PC-3 (cell line): ENCODE results near the gene WDR89. TPM values are rescaled to one million over a fixed set of nuclear protein-coding genes. Genes with fewer than 3 reads are reported as not detected.

Experiments used
- ATAC-seq: fragments of 200-7000 bp; cut with Tn5 transposase; 2 replicates; pipeline ENCODE4 v1.9.1; 2020; ENCODE audit warnings: mild to moderate bottlenecking, moderate library complexity
- BruUV-seq: library from RNA; stranded (reverse); fragments of 400-500 nt; replicated peaks from 2 replicates; lab custom pipeline; 2021; lab: Mats Ljungman, UMichigan
- CTCF ChIA-PET: fragments of 300-600 bp; sonication (Branson Sonifier 250); formaldehyde crosslinking; loops from one replicate; lab custom pipeline; 2022; ENCODE audit warnings: antibody characterized with exemption; lab: Charles Lee
- POLR2A ChIA-PET: fragments of 300-600 bp; sonication (Branson Sonifier 250); formaldehyde crosslinking; loops from one replicate; lab custom pipeline; 2022; ENCODE audit warnings: antibody characterized with exemption; ENCODE audit not compliant: unreplicated experiment; lab: Charles Lee
- DNase-seq: peaks from one replicate; pipeline ENCODE4 v3.0.0-alpha.2; 2015
- H2AFZ ChIP-seq: fragments of 300-600 bp; sonication (generic); 2 replicates; pipeline ENCODE4 v1.6.0; 2016; ENCODE audit warnings: antibody characterized with exemption, low read length
- H3F3A ChIP-seq: fragments of 300-600 bp; sonication (generic); one replicate; pipeline ENCODE4 v1.6.0; 2017; ENCODE audit warnings: antibody characterized with exemption, low read length, control low read depth, mild to moderate bottlenecking; ENCODE audit not compliant: unreplicated experiment
- H3K27ac ChIP-seq: fragments of 300-600 bp; sonication (generic); 2 replicates; pipeline ENCODE4 v1.5.1; 2016; ENCODE audit warnings: mild to moderate bottlenecking, low read length
- H3K27me3 ChIP-seq: fragments of 300-600 bp; sonication (generic); 2 replicates; pipeline ENCODE4 v1.6.1; 2016; ENCODE audit warnings: low read length, mixed read lengths
- H3K36me3 ChIP-seq: fragments of 300-600 bp; sonication (generic); 2 replicates; pipeline ENCODE4 v1.6.1; 2016; ENCODE audit warnings: low read depth, mixed run types, low read length, mixed read lengths
- H3K4me1 ChIP-seq: fragments of 300-600 bp; sonication (generic); 2 replicates; pipeline ENCODE4 v1.5.1; 2016; ENCODE audit warnings: low read length; ENCODE audit not compliant: insufficient read depth
- H3K4me2 ChIP-seq: fragments of 300-600 bp; sonication (generic); 2 replicates; pipeline ENCODE4 v1.6.0; 2016; ENCODE audit warnings: low read length
- H3K4me3 ChIP-seq: fragments of 300-600 bp; sonication (generic); 2 replicates; pipeline ENCODE4 v1.5.1; 2016; ENCODE audit warnings: mild to moderate bottlenecking, low read length, mixed read lengths
- H3K79me2 ChIP-seq: fragments of 300-600 bp; sonication (generic); 2 replicates; pipeline ENCODE4 v1.6.1; 2017; ENCODE audit warnings: low read length, mixed read lengths
- H3K9ac ChIP-seq: fragments of 300-600 bp; sonication (generic); 2 replicates; pipeline ENCODE4 v1.6.0; 2016; ENCODE audit warnings: mild to moderate bottlenecking, low read length
- H3K9me2 ChIP-seq: fragments of 300-600 bp; sonication (generic); replicated peaks from 2 replicates; pipeline ENCODE4 v1.6.1; 2016; ENCODE audit warnings: mixed run types, low read length, mixed read lengths
- H3K9me3 ChIP-seq: fragments of 300-600 bp; sonication (generic); 2 replicates; pipeline ENCODE4 v1.6.1; 2016; ENCODE audit warnings: low read length, mixed read lengths
- H4K20me1 ChIP-seq: fragments of 300-600 bp; sonication (generic); 2 replicates; pipeline ENCODE4 v1.6.1; 2016; ENCODE audit warnings: low read length, mixed read lengths
- CTCF ChIP-seq: fragments of 300-600 bp; sonication (generic); conservative IDR thresholded peaks from 2 replicates; pipeline ENCODE4 v1.5.1; 2017; ENCODE audit warnings: antibody characterized with exemption, low read depth, mild to moderate bottlenecking, low read length
- EZH2 ChIP-seq: fragments of 300-600 bp; sonication (generic); IDR thresholded peaks from one replicate; pipeline ENCODE4 v1.6.1; 2017; ENCODE audit warnings: antibody characterized with exemption, mild to moderate bottlenecking, low read length; ENCODE audit not compliant: unreplicated experiment
- EZH2phosphoT487 ChIP-seq: fragments of 300-600 bp; sonication (generic); IDR thresholded peaks from 2 replicates; pipeline ENCODE4 v1.6.1; 2018; ENCODE audit warnings: mild to moderate bottlenecking, antibody characterized with exemption, low read length, borderline replicate concordance
- intact Hi-C: fragments of 100-400 bp; cut with micrococcal nuclease; formaldehyde crosslinking; loops from 2 replicates; pipeline ENCODE4 v1.9.0; 2023
- total RNA-seq: library from RNA; depleted of rRNA; stranded (reverse); fragments of >200 nt; gene quantifications from 2 replicates; pipeline ENCODE4 v1.2.3, GENCODE V29; 2014

WDR89 gene
- total RNA-seq, 1 experiment from 2014 or later: 19.0 TPM

DNA sequence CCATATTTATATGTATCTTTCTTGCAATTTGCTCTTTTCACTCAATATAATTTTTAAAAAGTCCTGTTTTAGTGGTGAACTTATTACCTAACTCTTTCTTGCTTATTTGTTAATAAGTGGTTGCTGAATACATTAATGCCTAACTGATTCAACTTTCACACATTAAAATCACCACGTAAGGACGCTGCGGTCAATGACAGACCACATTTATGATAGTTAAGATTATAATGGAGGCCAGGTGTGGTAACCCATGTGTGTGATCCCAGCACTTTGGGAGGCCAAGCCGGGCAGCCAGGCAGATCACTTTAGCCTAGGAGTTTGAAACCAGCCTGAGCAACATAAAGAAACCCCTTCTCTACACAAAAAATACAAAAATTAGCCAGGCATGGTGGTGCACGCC is 37.0 kb downstream of the WDR89 start:
- intact Hi-C loops: no loop called here
- no peak overlapping the region for H3K4me2 ChIP-seq
- POLR2A ChIA-PET: no interaction called here
- H2AFZ ChIP-seq: no peak overlapping the region
- no peaks in the 10 kb centered on the region for H3K9me2 ChIP-seq
- 0 out of 2 replicates have a peak, but pooled peaks cover 6% of the 10 kb centered on the region for H4K20me1 ChIP-seq
- H3K4me3 ChIP-seq: no peak overlapping the region
- H3K4me1 ChIP-seq: no peaks in the 10 kb centered on the region
- ATAC-seq: no peak
- H3K27ac ChIP-seq: no peak overlapping the region
- peaks cover 23% of the 10 kb centered on the region for H3K79me2 ChIP-seq
- CTCF ChIA-PET: no interaction called here
- no peaks in the 10 kb centered on the region for H3K9me3 ChIP-seq
- BruUV-seq: no TSS peak
- no peak for TF ChIP-seq EZH2
- TF ChIP-seq CTCF: no peak
- no peak for TF ChIP-seq EZH2phosphoT487
- no peak for DNase-seq
- no peaks in the 10 kb centered on the region for H3K27me3 ChIP-seq
- H3K36me3 ChIP-seq: peaks cover 4% of the 10 kb centered on the region
- no peak overlapping the region for H3K9ac ChIP-seq
- H3F3A ChIP-seq: no peaks in the 10 kb centered on the region

DNA sequence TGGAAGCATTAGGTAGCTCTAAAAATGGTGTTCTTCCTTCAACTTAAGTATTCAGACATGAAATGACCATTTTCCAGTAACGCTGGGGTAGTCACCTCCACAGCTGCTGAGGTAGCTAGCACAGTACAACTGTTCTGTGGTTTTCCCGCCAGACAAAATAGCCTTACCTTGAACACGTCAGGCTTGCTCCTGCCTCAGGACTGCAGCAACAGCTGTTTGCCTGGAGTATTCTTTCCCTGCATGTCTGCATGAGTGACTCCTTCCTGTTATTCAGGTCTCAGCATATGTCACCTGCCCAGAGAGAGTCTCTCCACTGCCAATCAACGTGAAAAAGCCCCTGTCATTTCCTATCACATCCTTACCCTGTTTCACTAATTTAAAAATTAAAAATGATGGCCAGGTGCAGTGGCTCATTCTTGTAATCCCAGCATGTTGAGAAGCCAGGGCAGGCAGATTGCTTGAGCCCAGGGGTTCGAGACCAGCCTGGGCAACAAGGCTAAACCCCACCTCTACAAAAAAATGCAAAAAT is 37.9 kb downstream of the WDR89 start:
- Histone ChIP-seq H3K9ac (no peak overlapping the region), H3K4me3 (no peak overlapping the region), H3K27me3 (no peaks in the 10 kb centered on the region), H3K27ac (no peak overlapping the region), H3K4me2 (no peak overlapping the region), H3K79me2 (peaks cover 16% of the 10 kb centered on the region), H3K36me3 (peaks cover 12% of the 10 kb centered on the region), H3K9me2 (no peaks in the 10 kb centered on the region), H2AFZ (no peak overlapping the region), H4K20me1 (0 out of 2 replicates have a peak, but pooled peaks cover 4% of the 10 kb centered on the region), H3K9me3 (no peaks in the 10 kb centered on the region), H3F3A (no peaks in the 10 kb centered on the region), H3K4me1 (no peaks in the 10 kb centered on the region)
- ChIA-PET CTCF (no interaction called here), POLR2A (no interaction called here)
- ATAC-seq: no peak
- no peak for DNase-seq
- BruUV-seq: no TSS peak
- intact Hi-C loops: no loop called here
- TF ChIP-seq EZH2: no peak
- no peak for TF ChIP-seq CTCF
- no peak for TF ChIP-seq EZH2phosphoT487

- Histone ChIP-seq H3K9me2 (no peaks in the 10 kb centered on the region), H3K4me1 (no peaks in the 10 kb centered on the region), H3K27me3 (no peaks in the 10 kb centered on the region), H3K79me2 (no peaks in the 10 kb centered on the region), H3K9me3 (no peaks in the 10 kb centered on the region), H3K4me3 (no peak overlapping the region), H3K36me3 (peaks cover 34% of the 10 kb centered on the region), H3K9ac (no peak overlapping the region), H3K4me2 (no peak overlapping the region), H4K20me1 (no peaks in the 10 kb centered on the region), H3K27ac (no peak overlapping the region), H2AFZ (no peak overlapping the region), H3F3A (no peaks in the 10 kb centered on the region)
- intact Hi-C loops: no loop called here
- CTCF ChIA-PET: no interaction called here
- DNase-seq (no peak), ATAC-seq (no peak)
- TF ChIP-seq EZH2 (no peak), EZH2phosphoT487 (no peak), CTCF (no peak)
- POLR2A ChIA-PET: no interaction called here
- no TSS peak for BruUV-seq
These were observed 42.9 kb downstream of the WDR89 start for GRCh38 chr14:63598807-63599206.
